ENCODE data around the gene BACH2. TPM values are rescaled to one million over a fixed set of nuclear protein-coding genes. Genes with fewer than 3 reads are reported as not detected.

Gene BACH2
- total RNA-seq, 1 donor from 2014 or later = 34.1 TPM

GRCh38 chr6:89932245-89932802 lies 364.3 kb downstream of the BACH2 start:
- no peak overlapping the region for H3K4me3 Mint-ChIP-seq
- peaks cover 2% of the 10 kb centered on the region for H3K4me1 Mint-ChIP-seq
- peaks cover 14% of the 10 kb centered on the region for H3K36me3 Mint-ChIP-seq
- H3K27ac Mint-ChIP-seq = no peak overlapping the region
- TF ChIP-seq, protein P1, sequence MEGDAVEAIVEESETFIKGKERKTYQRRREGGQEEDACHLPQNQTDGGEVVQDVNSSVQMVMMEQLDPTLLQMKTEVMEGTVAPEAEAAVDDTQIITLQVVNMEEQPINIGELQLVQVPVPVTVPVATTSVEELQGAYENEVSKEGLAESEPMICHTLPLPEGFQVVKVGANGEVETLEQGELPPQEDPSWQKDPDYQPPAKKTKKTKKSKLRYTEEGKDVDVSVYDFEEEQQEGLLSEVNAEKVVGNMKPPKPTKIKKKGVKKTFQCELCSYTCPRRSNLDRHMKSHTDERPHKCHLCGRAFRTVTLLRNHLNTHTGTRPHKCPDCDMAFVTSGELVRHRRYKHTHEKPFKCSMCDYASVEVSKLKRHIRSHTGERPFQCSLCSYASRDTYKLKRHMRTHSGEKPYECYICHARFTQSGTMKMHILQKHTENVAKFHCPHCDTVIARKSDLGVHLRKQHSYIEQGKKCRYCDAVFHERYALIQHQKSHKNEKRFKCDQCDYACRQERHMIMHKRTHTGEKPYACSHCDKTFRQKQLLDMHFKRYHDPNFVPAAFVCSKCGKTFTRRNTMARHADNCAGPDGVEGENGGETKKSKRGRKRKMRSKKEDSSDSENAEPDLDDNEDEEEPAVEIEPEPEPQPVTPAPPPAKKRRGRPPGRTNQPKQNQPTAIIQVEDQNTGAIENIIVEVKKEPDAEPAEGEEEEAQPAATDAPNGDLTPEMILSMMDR (IDR thresholded peaks at IDR 0.05; ENCODE audit: unreplicated experiment) = no peak
- H3K9me3 Mint-ChIP-seq = no peaks in the 10 kb centered on the region
- DNase-seq (ENCODE audit: low spot score in 2 of 2, unreplicated experiment in 2 of 2) = no peak
- H3K27me3 Mint-ChIP-seq (ENCODE audit: low read depth) = no peaks in the 10 kb centered on the region

DNA sequence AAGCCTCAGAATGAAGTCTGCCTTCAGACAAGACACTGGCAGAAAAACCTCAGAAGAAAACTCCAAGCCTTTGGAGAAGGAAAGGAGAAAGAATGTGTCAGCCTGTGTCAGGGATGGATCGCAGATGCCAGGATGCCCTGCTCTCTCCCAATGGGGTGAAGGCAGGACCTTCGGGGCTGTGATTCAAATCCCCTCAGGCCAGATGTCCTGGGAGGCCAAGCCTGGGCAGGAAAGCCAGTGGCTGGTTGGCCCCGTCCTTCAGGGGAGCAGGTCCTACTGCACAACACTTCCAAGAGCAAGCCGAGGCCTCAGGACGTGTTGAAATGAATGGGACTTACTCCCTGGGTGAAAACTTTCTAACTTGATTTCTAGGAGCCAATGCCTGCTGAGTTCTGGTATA lies 365.9 kb downstream of the BACH2 start:
- H3K27ac Mint-ChIP-seq = no peak overlapping the region
- H3K4me3 Mint-ChIP-seq = no peak overlapping the region
- TF ChIP-seq, protein P1 (IDR thresholded peaks at IDR 0.05; ENCODE audit: unreplicated experiment) = no peak
- no peak for DNase-seq (ENCODE audit: low spot score in 2 of 2, unreplicated experiment in 2 of 2)
- H3K27me3 Mint-ChIP-seq (ENCODE audit: low read depth) = no peaks in the 10 kb centered on the region
- peaks cover 2% of the 10 kb centered on the region for H3K4me1 Mint-ChIP-seq
- no peaks in the 10 kb centered on the region for H3K9me3 Mint-ChIP-seq
- H3K36me3 Mint-ChIP-seq = peaks cover 12% of the 10 kb centered on the region

DNA sequence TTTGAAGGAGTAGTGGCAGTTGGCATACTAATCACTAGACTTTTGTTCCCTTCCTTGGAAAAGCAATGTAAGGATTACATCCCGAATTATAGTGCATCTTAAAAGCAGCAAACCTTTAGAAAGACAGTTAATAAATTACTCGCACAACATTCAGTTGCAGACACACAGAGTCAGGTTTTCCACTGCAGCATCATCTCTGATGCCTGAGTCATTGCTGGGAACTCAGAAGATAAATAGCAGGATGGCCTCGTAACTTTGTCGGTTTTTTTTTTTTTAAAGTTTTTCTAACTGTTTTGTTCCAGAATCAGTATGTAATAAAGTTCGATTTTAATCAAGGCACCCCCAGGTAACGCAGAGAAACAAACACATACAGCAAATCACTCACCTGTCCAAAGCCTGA lies 368.0 kb downstream of the BACH2 start:
- no peaks in the 10 kb centered on the region for H3K9me3 Mint-ChIP-seq
- TF ChIP-seq, protein P1 (IDR thresholded peaks at IDR 0.05; ENCODE audit: unreplicated experiment) = no peak
- H3K4me1 Mint-ChIP-seq = peaks cover 2% of the 10 kb centered on the region
- peaks cover 12% of the 10 kb centered on the region for H3K36me3 Mint-ChIP-seq
- no peaks in the 10 kb centered on the region for H3K27me3 Mint-ChIP-seq (ENCODE audit: low read depth)
- DNase-seq (ENCODE audit: low spot score in 2 of 2, unreplicated experiment in 2 of 2) = no peak
- H3K27ac Mint-ChIP-seq = no peak overlapping the region
- H3K4me3 Mint-ChIP-seq = no peak overlapping the region

- Mint-ChIP-seq H3K27ac (no peak overlapping the region), H3K4me1 (peaks cover 2% of the 10 kb centered on the region)
These were observed 368.7 kb downstream of the BACH2 start for GRCh38 chr6:89927791-89928550.

DNA sequence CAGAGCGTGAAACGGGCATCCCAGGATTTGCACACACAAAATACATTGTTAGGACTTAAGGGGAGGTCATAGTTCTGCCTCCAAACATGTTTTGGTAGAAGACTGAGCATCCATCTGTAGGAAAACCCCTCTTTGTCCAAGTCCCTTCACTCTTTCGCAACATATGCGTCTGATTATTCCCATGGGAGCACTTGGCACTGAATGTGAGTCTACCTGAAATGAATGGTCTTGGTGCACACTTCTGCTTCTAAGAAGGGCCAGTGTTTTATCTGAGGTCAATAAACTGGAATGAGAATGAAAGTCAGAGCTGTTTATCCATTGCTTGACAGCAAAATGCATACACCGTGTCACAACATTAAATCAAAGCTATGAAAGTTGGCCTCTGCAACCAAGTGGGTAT lies 369.4 kb downstream of the BACH2 start:
- peaks cover 2% of the 10 kb centered on the region for H3K4me1 Mint-ChIP-seq
- DNase-seq (ENCODE audit: low spot score in 2 of 2, unreplicated experiment in 2 of 2) = no peak
- H3K4me3 Mint-ChIP-seq = no peak overlapping the region
- H3K27me3 Mint-ChIP-seq (ENCODE audit: low read depth) = no peaks in the 10 kb centered on the region
- TF ChIP-seq, protein P1 (IDR thresholded peaks at IDR 0.05; ENCODE audit: unreplicated experiment) = no peak
- peaks cover 4% of the 10 kb centered on the region for H3K36me3 Mint-ChIP-seq
- no peak overlapping the region for H3K27ac Mint-ChIP-seq
- H3K9me3 Mint-ChIP-seq = no peaks in the 10 kb centered on the region

More at GRCh38 chr6:89927791-89928550, 368.7 kb downstream of the BACH2 start:
- no peak for DNase-seq (ENCODE audit: low spot score in 2 of 2, unreplicated experiment in 2 of 2)
- TF ChIP-seq, protein P1 (IDR thresholded peaks at IDR 0.05; ENCODE audit: unreplicated experiment) = no peak
- H3K9me3 Mint-ChIP-seq = no peaks in the 10 kb centered on the region
- H3K4me3 Mint-ChIP-seq = no peak overlapping the region
- H3K27me3 Mint-ChIP-seq (ENCODE audit: low read depth) = no peaks in the 10 kb centered on the region
- H3K36me3 Mint-ChIP-seq = peaks cover 7% of the 10 kb centered on the region

Data from mesothelial cell of epicardium (in vitro differentiated cells).